ENCODE data around the gene KIAA0825.

KIAA0825 gene

DNA sequence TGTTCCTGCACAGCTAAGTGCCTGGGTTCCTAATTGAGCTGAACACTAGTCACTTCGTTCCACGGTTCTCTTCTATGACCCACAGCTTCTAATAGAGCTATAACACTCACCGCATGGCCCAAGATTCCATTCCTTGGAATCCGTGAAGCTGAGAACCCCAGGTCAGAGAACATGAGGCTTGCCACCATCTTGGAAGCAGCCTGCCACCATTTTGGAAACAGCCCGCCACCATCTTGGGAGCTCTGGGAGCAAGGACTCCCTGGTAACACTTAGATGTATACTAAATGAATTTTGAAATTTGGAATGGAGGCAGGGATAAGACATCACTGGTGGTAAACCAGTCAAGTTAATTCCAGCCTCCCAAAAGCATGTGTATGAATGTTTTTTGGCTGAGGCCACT is 60.4 kb downstream of the KIAA0825 start:
- no peak for TF ChIP-seq ELF4 (IDR thresholded peaks at IDR 0.05)
- TF ChIP-seq SUZ12 (IDR thresholded peaks at IDR 0.05) = no peak
- TF ChIP-seq, protein P1, sequence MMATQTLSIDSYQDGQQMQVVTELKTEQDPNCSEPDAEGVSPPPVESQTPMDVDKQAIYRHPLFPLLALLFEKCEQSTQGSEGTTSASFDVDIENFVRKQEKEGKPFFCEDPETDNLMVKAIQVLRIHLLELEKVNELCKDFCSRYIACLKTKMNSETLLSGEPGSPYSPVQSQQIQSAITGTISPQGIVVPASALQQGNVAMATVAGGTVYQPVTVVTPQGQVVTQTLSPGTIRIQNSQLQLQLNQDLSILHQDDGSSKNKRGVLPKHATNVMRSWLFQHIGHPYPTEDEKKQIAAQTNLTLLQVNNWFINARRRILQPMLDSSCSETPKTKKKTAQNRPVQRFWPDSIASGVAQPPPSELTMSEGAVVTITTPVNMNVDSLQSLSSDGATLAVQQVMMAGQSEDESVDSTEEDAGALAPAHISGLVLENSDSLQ (IDR thresholded peaks at IDR 0.05) = no peak
- no peak for TF ChIP-seq L3MBTL2 (conservative IDR thresholded peaks at IDR 0.05)
- no peak for TF ChIP-seq FOXK2 (IDR thresholded peaks at IDR 0.05)
- no peak for TF ChIP-seq ARNT (IDR thresholded peaks at IDR 0.05)
- no peak for TF ChIP-seq NFRKB (IDR thresholded peaks at IDR 0.05)
- no peak for TF ChIP-seq LEF1 (IDR thresholded peaks at IDR 0.05; ENCODE audit: borderline replicate concordance)
- TF ChIP-seq SP1 (IDR thresholded peaks at IDR 0.05) = no peak
- no peak for TF ChIP-seq CTBP1 (IDR thresholded peaks at IDR 0.05; ENCODE audit: borderline replicate concordance)
- no peak for TF ChIP-seq ZNF384 (IDR thresholded peaks at IDR 0.05)
- no peak for TF ChIP-seq BHLHE40 (IDR thresholded peaks at IDR 0.05; ENCODE audit: borderline replicate concordance)
- TF ChIP-seq FOXM1 (IDR thresholded peaks at IDR 0.05; ENCODE audit: borderline replicate concordance) = no peak
- TF ChIP-seq TARDBP (IDR thresholded peaks at IDR 0.05) = no peak
- TF ChIP-seq FOXA1 (IDR thresholded peaks at IDR 0.05) = no peak
- POLR2A ChIA-PET = no interaction called here
- CTCF ChIA-PET = no interaction called here

DNA sequence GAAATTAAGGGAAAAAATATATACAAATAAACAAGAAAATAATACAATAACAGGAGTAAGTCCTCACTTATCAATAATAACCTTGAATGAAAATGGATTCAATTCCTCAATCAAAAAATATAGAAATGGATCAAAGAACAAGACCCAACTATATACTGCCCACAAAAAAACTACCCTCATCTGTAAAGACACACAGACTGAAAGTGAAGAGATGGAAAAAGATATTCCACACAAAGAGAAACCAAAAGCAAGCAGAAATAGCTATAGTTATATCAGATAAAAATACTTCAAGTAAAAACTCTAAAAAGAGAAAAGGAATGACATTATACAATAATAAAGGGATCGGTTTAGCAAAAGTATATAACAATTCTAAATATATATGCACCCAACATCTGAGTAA is 66.5 kb downstream of the KIAA0825 start:
- ChIA-PET CTCF (no interaction called here), POLR2A (no interaction called here)
- DNase-seq (ENCODE audit: extremely low spot score) = no peak
- TF ChIP-seq TARDBP (IDR thresholded peaks at IDR 0.05) = no peak
- no peak for TF ChIP-seq ELF4 (IDR thresholded peaks at IDR 0.05)
- TF ChIP-seq L3MBTL2 (conservative IDR thresholded peaks at IDR 0.05) = no peak
- no peak for TF ChIP-seq HDGF (IDR thresholded peaks at IDR 0.05; ENCODE audit: borderline replicate concordance)
- TF ChIP-seq LEF1 (IDR thresholded peaks at IDR 0.05; ENCODE audit: borderline replicate concordance) = no peak
- TF ChIP-seq CTBP1 (IDR thresholded peaks at IDR 0.05; ENCODE audit: borderline replicate concordance) = no peak
- no peak for TF ChIP-seq FOXM1 (IDR thresholded peaks at IDR 0.05; ENCODE audit: borderline replicate concordance)
- no peak for TF ChIP-seq SUZ12 (IDR thresholded peaks at IDR 0.05)
- no peak for TF ChIP-seq FOXK2 (IDR thresholded peaks at IDR 0.05)
- no peak for TF ChIP-seq BHLHE40 (IDR thresholded peaks at IDR 0.05; ENCODE audit: borderline replicate concordance)
- no peak for TF ChIP-seq ZNF384 (IDR thresholded peaks at IDR 0.05)
- TF ChIP-seq FOXA1 (IDR thresholded peaks at IDR 0.05) = no peak
- TF ChIP-seq NFRKB (IDR thresholded peaks at IDR 0.05) = no peak
- no peak for TF ChIP-seq ARNT (IDR thresholded peaks at IDR 0.05)
- TF ChIP-seq SP1 (IDR thresholded peaks at IDR 0.05) = no peak

More for the DNA sequence above, 60.4 kb downstream of the KIAA0825 start:
- no peak for DNase-seq (ENCODE audit: extremely low spot score)

DNA sequence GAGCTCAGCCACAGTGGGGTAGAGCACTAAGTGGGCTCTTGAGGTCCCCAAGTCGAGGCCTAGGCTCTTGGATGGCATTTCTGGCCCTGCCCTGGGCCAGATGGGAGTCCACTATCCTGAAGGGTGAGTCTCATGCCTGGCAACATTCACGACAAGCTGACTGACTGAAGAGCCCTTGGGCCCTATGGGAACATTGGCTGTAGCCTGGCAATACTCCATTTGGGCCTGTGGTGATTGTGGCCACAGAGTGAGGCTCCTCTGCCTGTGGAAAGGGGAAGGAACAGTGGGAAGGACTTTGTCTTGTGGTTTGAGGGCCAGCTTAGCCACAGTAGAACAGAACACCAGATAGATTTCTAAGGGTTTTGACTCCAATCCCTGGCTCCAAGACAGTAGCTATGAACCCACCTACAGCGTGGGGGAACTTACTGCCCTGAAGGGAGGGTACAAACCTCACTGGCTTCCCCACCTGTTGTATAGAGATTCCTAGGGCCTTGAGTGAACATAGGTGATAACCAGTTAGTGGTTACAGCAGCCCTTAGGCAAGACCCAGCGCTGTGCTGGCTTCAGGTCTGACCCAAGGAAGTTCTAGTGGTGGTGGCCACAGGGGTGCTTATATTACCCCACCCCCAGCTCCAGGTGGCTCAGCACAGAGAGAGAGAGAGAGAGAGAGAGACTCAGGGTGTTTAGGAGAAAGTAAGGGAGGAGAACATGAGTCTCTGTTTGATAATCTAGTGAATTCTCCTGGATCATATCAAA is 72.4 kb downstream of the KIAA0825 start:
- ChIA-PET CTCF (no interaction called here), POLR2A (no interaction called here)
- DNase-seq (ENCODE audit: extremely low spot score) = no peak
- TF ChIP-seq CTBP1 (IDR thresholded peaks at IDR 0.05; ENCODE audit: borderline replicate concordance) (no peak), TARDBP (IDR thresholded peaks at IDR 0.05) (no peak), L3MBTL2 (conservative IDR thresholded peaks at IDR 0.05) (no peak), NFRKB (IDR thresholded peaks at IDR 0.05) (no peak), FOXA1 (IDR thresholded peaks at IDR 0.05) (no peak), ELF4 (IDR thresholded peaks at IDR 0.05) (no peak), HDGF (IDR thresholded peaks at IDR 0.05; ENCODE audit: borderline replicate concordance) (no peak), ARNT (IDR thresholded peaks at IDR 0.05) (no peak), LEF1 (IDR thresholded peaks at IDR 0.05; ENCODE audit: borderline replicate concordance) (no peak), SP1 (IDR thresholded peaks at IDR 0.05) (no peak), FOXK2 (IDR thresholded peaks at IDR 0.05) (no peak), BHLHE40 (IDR thresholded peaks at IDR 0.05; ENCODE audit: borderline replicate concordance) (no peak)
- TF ChIP-seq, protein P1 (IDR thresholded peaks at IDR 0.05) = no peak

DNA sequence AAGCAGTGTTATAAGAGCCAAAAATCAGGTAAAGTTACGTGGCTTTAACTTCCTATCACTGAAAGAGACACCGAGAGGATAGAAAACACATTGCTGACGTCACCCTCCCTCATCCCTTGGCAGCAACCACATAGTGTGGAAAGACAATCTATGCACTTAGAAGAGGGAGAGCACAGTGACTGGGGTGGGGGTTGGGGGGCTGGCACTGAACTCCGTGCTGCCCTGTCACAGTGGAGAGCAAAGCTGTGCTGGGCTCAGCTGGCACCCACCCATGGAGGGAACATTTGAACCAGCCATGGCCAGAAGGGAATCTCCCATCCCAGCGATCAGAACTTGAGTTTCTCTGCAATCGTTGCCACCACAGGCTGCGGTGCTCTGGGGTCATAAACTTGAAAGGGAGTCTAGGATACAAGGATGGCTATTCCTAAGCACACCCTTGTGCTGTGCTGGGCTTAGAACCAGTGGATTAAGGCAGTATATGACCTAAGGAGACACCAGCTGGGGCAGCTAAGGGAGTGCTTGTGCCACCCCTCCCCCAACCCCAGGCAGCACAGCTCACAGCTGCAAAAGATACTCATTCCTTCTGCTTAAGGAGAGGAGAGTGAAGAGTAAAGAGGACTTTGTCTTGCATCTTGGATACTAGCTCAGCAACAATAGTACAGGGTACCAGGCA is 73.4 kb downstream of the KIAA0825 start:
- no peak for DNase-seq (ENCODE audit: extremely low spot score)
- TF ChIP-seq FOXK2 (IDR thresholded peaks at IDR 0.05) (no peak), BHLHE40 (IDR thresholded peaks at IDR 0.05; ENCODE audit: borderline replicate concordance) (no peak)
- TF ChIP-seq, protein P1 (IDR thresholded peaks at IDR 0.05) = no peak
- ChIA-PET CTCF (no interaction called here), POLR2A (no interaction called here)

DNA sequence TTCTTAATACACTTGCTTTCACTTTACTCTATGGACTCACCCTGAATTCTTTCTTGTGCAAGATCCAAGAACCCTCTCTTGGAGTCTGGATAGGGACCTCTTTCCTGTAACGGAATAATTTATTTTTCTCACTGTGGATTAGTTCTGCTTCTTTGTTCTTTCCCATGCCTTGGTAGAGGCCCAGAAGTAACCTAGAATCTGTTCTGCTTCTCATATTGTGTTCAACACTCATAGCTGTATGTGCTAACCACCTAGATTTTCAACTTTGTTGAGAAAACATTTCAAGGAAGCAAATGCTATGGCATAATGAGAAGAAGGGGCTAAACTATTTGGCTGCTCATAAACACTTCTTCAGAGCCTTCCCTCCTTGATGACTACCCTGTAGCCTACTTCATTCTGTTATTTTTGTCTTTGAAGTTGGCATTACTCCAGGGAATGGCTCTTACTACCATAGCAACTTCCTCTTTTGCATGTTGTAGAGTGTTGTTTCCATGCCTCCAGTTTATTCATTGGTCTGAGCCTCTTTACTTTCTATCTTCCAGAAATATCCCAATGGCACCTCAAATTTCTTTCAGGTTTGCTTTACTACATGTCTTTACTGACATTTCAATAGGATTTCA is 74.3 kb downstream of the KIAA0825 start:
- TF ChIP-seq L3MBTL2 (conservative IDR thresholded peaks at IDR 0.05) (no peak), ELF4 (IDR thresholded peaks at IDR 0.05) (no peak), NFRKB (IDR thresholded peaks at IDR 0.05) (no peak), FOXA1 (IDR thresholded peaks at IDR 0.05) (no peak), TARDBP (IDR thresholded peaks at IDR 0.05) (no peak), SP1 (IDR thresholded peaks at IDR 0.05) (no peak), CTBP1 (IDR thresholded peaks at IDR 0.05; ENCODE audit: borderline replicate concordance) (no peak), FOXM1 (IDR thresholded peaks at IDR 0.05; ENCODE audit: borderline replicate concordance) (no peak), ZNF384 (IDR thresholded peaks at IDR 0.05) (no peak), BHLHE40 (IDR thresholded peaks at IDR 0.05; ENCODE audit: borderline replicate concordance) (no peak), FOXK2 (IDR thresholded peaks at IDR 0.05) (no peak), HDGF (IDR thresholded peaks at IDR 0.05; ENCODE audit: borderline replicate concordance) (no peak), ARNT (IDR thresholded peaks at IDR 0.05) (no peak), SUZ12 (IDR thresholded peaks at IDR 0.05) (no peak), LEF1 (IDR thresholded peaks at IDR 0.05; ENCODE audit: borderline replicate concordance) (no peak)
- TF ChIP-seq, protein P1 (IDR thresholded peaks at IDR 0.05) = no peak
- POLR2A ChIA-PET = no interaction called here
- no peak for DNase-seq (ENCODE audit: extremely low spot score)
- CTCF ChIA-PET = no interaction called here
